ENCODE measurements around the gene GPR33.
A peak's percentile ranks its signal among the peaks of the same experiment; 100 is the strongest.

The GPR33 gene

DNA sequence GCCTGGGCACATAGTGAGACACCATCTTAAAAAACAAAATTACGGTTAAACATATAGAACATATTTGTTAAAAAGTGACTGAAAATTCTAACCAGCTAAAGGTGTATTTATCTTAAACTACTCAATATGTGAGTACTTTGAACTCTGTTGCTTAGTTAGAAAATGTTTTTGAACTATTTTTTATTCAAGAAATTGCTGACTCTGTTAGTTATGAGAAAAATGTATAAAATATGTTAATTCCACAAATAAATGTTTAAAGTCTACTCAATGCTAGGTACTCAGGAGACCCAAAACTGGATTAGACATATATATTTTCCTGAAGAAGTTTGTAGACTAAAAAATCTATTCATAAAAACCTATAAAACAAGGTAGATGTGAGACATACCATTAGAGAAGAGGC is 23.0 kb upstream of the GPR33 start:
- no peak overlapping the region for H3K4me3 ChIP-seq (ENCODE audit: low read depth, low read length)
- TF ChIP-seq, protein P1, sequence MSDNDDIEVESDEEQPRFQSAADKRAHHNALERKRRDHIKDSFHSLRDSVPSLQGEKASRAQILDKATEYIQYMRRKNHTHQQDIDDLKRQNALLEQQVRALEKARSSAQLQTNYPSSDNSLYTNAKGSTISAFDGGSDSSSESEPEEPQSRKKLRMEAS (IDR thresholded peaks at IDR 0.05; ENCODE audit: low read depth, low read length) = no peak
- TF ChIP-seq, protein P2, sequence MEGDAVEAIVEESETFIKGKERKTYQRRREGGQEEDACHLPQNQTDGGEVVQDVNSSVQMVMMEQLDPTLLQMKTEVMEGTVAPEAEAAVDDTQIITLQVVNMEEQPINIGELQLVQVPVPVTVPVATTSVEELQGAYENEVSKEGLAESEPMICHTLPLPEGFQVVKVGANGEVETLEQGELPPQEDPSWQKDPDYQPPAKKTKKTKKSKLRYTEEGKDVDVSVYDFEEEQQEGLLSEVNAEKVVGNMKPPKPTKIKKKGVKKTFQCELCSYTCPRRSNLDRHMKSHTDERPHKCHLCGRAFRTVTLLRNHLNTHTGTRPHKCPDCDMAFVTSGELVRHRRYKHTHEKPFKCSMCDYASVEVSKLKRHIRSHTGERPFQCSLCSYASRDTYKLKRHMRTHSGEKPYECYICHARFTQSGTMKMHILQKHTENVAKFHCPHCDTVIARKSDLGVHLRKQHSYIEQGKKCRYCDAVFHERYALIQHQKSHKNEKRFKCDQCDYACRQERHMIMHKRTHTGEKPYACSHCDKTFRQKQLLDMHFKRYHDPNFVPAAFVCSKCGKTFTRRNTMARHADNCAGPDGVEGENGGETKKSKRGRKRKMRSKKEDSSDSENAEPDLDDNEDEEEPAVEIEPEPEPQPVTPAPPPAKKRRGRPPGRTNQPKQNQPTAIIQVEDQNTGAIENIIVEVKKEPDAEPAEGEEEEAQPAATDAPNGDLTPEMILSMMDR (IDR thresholded peaks at IDR 0.05; ENCODE audit: low read depth, low read length) = no peak
- TF ChIP-seq POLR2A (IDR thresholded peaks at IDR 0.05; ENCODE audit: extremely low read depth, insufficient read length) = no peak
- no peak for TF ChIP-seq MYC (IDR thresholded peaks at IDR 0.05; ENCODE audit: low read depth, low read length)
- DNase-seq (ENCODE audit: low read depth) = no peak

DNA sequence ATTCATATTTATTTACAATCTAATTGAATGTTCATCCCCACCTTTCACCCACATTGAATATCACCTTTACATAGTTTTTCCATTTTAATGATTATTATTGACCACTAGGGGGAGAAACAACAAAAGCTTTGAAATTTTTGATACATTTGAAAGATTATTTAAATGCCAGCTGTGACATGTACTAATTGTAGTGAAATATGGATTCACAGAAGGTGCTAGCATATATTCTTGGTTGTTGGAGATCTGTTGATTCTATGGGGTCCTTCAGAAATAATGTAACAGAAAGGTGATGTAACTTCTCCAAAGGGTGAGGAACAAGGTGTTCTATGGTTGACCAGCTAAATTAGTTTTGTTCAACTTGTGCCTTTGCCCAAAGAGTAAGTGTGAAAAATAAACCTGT is 22.4 kb upstream of the GPR33 start:
- TF ChIP-seq, protein P2 (IDR thresholded peaks at IDR 0.05; ENCODE audit: low read depth, low read length) = no peak
- TF ChIP-seq, protein P1 (IDR thresholded peaks at IDR 0.05; ENCODE audit: low read depth, low read length) = no peak
- no peak for TF ChIP-seq MYC (IDR thresholded peaks at IDR 0.05; ENCODE audit: low read depth, low read length)
- TF ChIP-seq POLR2A (IDR thresholded peaks at IDR 0.05; ENCODE audit: extremely low read depth, insufficient read length) = no peak
- no peak overlapping the region for H3K4me3 ChIP-seq (ENCODE audit: low read depth, low read length)
- DNase-seq (ENCODE audit: low read depth) = peak; percentile 22

DNA sequence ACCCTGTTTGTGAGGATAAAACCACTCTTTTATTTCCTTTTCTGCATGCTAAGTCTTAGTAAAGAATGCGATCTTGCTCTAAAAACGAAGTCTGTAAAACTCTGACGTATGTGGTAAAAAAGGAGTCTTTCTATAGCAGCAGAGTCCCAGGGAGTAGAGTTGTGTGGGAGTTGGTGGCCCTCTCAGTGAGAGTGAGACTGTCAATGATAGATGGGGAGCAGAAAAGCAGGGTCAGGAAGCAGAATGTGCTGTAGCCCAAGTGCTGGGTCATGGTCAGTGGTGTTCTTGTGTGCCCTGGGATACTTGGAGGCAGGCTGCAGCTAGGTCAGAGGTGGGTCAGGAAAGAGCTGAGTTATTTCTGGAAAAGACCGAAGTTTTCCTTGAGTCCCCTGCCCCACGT is 20.3 kb upstream of the GPR33 start:
- no peak for DNase-seq (ENCODE audit: low read depth)
- TF ChIP-seq, protein P2 (IDR thresholded peaks at IDR 0.05; ENCODE audit: low read depth, low read length) = no peak
- TF ChIP-seq POLR2A (IDR thresholded peaks at IDR 0.05; ENCODE audit: extremely low read depth, insufficient read length) (no peak), MYC (IDR thresholded peaks at IDR 0.05; ENCODE audit: low read depth, low read length) (no peak)
- TF ChIP-seq, protein P1 (IDR thresholded peaks at IDR 0.05; ENCODE audit: low read depth, low read length) = no peak
- no peak overlapping the region for H3K4me3 ChIP-seq (ENCODE audit: low read depth, low read length)

DNA sequence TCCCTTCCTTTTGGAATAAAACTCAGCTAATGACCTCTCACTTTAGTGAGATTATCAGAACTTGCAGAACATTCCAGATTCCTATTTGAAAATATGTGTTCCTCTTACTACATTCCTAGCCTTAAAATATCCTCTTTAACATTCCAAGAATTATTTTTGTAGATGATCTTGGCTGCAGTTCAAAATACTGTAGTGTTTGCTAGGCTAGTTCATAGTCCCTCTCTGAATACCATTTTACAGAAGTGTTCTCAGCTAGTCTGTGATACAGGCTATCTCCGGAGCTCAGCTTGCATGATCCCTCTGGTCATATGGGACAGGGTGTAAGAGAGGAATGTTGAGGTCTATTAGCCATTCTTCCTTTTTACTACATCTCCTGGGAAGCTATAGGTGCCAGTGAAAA is 17.6 kb upstream of the GPR33 start:
- H3K4me3 ChIP-seq (ENCODE audit: low read depth, low read length) = no peak overlapping the region
- TF ChIP-seq MYC (IDR thresholded peaks at IDR 0.05; ENCODE audit: low read depth, low read length) (no peak), POLR2A (IDR thresholded peaks at IDR 0.05; ENCODE audit: extremely low read depth, insufficient read length) (no peak)
- TF ChIP-seq, protein P1 (IDR thresholded peaks at IDR 0.05; ENCODE audit: low read depth, low read length) = no peak
- TF ChIP-seq, protein P2 (IDR thresholded peaks at IDR 0.05; ENCODE audit: low read depth, low read length) = no peak
- DNase-seq (ENCODE audit: low read depth) = no peak

DNA sequence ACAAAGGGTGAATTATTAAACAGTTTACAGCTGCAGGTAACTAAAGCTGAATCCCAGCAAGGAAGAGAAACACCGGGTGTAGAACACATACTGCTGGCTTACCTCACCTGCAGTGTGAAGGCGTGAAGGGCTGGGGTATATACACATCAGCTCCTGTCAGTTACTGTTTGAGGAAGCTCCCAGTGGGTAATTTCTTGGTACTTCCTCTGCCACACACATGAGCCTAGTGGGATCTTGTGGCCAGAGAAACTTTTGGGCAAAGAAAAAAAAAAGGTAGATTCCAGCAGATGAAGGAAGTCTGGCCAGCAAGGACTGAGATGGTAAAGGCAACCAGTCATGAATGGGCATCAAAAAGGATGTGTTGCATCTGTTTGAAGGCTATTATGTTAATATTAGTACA is 14.0 kb upstream of the GPR33 start:
- H3K4me3 ChIP-seq (ENCODE audit: low read depth, low read length) = no peak overlapping the region
- no peak for TF ChIP-seq POLR2A (IDR thresholded peaks at IDR 0.05; ENCODE audit: extremely low read depth, insufficient read length)
- no peak for DNase-seq (ENCODE audit: low read depth)

DNA sequence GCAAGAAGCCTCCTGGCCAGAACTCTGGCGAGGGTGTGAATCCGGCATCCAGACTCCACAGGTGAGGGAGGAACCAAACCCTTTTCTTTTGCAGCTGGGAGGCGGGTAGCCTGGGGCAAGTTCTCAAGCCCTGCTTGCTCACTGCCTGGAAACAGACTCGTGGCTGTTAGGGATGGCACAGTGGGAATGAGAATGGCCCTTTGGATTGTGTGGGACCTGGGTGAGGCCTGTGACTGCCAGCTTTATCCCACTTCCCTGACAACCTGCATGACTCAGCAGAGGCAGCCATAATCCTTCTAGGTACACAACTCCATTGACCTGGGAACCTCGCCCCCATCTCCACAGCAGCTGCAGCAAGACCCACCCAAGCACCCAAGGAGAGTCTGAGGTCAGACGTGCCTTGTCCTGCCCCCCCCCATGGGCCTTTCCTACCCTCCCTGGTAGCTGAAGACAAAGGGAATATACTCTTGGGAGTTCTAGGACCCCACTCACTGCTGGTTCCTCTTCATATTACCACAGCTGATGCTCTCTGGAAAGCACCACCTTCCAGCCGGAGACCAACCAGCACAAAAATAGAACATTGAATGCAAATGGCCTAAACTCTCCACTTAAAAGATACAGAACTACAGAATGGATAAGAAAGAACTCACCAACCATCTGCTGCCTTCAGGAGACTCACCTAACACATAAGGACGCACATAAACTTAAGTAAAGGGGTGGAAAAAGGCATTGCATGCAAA is 5.1 kb upstream of the GPR33 start:
- TF ChIP-seq, protein P1 (IDR thresholded peaks at IDR 0.05; ENCODE audit: low read depth, low read length) = no peak
- TF ChIP-seq POLR2A (IDR thresholded peaks at IDR 0.05; ENCODE audit: extremely low read depth, insufficient read length) = no peak
- TF ChIP-seq, protein P2 (IDR thresholded peaks at IDR 0.05; ENCODE audit: low read depth, low read length) = no peak
- TF ChIP-seq MYC (IDR thresholded peaks at IDR 0.05; ENCODE audit: low read depth, low read length) = no peak
- no peak for DNase-seq (ENCODE audit: low read depth)
- no peak overlapping the region for H3K4me3 ChIP-seq (ENCODE audit: low read depth, low read length)

Measured in NB4 (cell line).